Progenitor cell of endocrine pancreas (in vitro differentiated cells): ENCODE measurements around the gene KIRREL1. TPM values are rescaled to one million over a fixed set of nuclear protein-coding genes. Genes with fewer than 3 reads are reported as not detected.

Experiments
- DNase-seq: peaks from one replicate; pipeline ENCODE4 v3.0.0; 2021; ENCODE audit warnings: low spot score; ENCODE audit not compliant: unreplicated experiment
- H3K27ac Mint-ChIP-seq: 2 replicates; pipeline ENCODE4 v1.8.0; 2021; ENCODE audit warnings: mild to moderate bottlenecking, moderate library complexity, mixed read lengths
- H3K27me3 Mint-ChIP-seq: 2 replicates; pipeline ENCODE4 v1.8.0; 2021; ENCODE audit warnings: mixed read lengths
- H3K36me3 Mint-ChIP-seq: 2 replicates; pipeline ENCODE4 v1.8.0; 2022; ENCODE audit warnings: mixed read lengths; ENCODE audit not compliant: insufficient read depth
- H3K4me1 Mint-ChIP-seq: 2 replicates; pipeline ENCODE4 v1.8.0; 2021; ENCODE audit warnings: low read depth, mixed read lengths
- H3K4me3 Mint-ChIP-seq: 2 replicates; pipeline ENCODE4 v1.8.0; 2021; ENCODE audit warnings: low read depth, mild to moderate bottlenecking, moderate library complexity, mixed read lengths
- H3K9me3 Mint-ChIP-seq: 2 replicates; pipeline ENCODE4 v1.8.0; 2021; ENCODE audit warnings: low read depth, mixed read lengths
- total RNA-seq: library from RNA; stranded (reverse); gene quantifications from 2 replicates; pipeline ENCODE4 v1.2.1, GENCODE V29; 2021
- TF ChIP-seq, protein P1 (sequence below): fragments of 200-600 bp; sonication (generic); IDR thresholded peaks from one replicate; pipeline ENCODE4 v1.5.0; 2021; ENCODE audit warnings: antibody characterized with exemption, mild to moderate bottlenecking; ENCODE audit not compliant: unreplicated experiment

The KIRREL1 gene
- total RNA-seq, 1 donor from 2014 or later: 43.8 TPM

DNA sequence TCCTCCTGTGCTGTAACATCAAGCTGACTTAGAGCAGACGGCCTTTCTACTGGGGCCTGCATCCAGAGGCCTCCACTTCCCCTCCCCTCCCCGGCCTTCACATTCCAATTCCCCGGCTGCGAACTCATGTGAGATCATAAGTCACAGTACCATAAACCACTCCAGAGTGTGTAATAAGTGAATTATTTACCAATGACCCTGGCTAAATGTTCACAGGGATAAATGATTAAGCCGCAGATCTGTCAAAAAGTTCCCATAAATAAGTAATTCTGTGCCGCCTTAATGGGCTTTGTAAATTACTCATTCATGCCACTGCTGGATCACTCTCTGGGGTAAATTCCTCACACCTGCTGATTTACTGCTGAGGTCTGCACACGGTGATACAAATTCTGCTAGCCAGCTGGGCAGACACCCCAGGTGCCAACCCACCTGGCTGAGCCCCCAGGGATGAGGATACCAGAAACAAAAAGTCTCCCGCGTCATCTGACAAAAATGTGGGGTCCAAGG lies 27.4 kb upstream of the KIRREL1 start:
- Mint-ChIP-seq H3K27me3 (no peaks in the 10 kb centered on the region), H3K4me1 (peaks cover 25% of the 10 kb centered on the region), H3K36me3 (no peaks in the 10 kb centered on the region), H3K4me3 (no peak overlapping the region), H3K9me3 (no peaks in the 10 kb centered on the region), H3K27ac (peak overlapping the region; percentile 80)
- DNase-seq: no peak
- TF ChIP-seq, protein P1, sequence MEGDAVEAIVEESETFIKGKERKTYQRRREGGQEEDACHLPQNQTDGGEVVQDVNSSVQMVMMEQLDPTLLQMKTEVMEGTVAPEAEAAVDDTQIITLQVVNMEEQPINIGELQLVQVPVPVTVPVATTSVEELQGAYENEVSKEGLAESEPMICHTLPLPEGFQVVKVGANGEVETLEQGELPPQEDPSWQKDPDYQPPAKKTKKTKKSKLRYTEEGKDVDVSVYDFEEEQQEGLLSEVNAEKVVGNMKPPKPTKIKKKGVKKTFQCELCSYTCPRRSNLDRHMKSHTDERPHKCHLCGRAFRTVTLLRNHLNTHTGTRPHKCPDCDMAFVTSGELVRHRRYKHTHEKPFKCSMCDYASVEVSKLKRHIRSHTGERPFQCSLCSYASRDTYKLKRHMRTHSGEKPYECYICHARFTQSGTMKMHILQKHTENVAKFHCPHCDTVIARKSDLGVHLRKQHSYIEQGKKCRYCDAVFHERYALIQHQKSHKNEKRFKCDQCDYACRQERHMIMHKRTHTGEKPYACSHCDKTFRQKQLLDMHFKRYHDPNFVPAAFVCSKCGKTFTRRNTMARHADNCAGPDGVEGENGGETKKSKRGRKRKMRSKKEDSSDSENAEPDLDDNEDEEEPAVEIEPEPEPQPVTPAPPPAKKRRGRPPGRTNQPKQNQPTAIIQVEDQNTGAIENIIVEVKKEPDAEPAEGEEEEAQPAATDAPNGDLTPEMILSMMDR: no peak

- Mint-ChIP-seq H3K36me3 (no peaks in the 10 kb centered on the region), H3K27me3 (no peaks in the 10 kb centered on the region)
These were observed 26.2 kb upstream of the KIRREL1 start for GRCh38 chr1:157967205-157967604.

GRCh38 chr1:157968508-157968907 lies 24.9 kb upstream of the KIRREL1 start:
- Mint-ChIP-seq H3K27ac (no peak overlapping the region), H3K4me3 (no peak overlapping the region), H3K36me3 (no peaks in the 10 kb centered on the region), H3K27me3 (no peaks in the 10 kb centered on the region), H3K4me1 (peaks cover 21% of the 10 kb centered on the region), H3K9me3 (peaks cover 7% of the 10 kb centered on the region)
- no peak for DNase-seq
- TF ChIP-seq, protein P1: no peak

More at GRCh38 chr1:157967205-157967604, 26.2 kb upstream of the KIRREL1 start:
- TF ChIP-seq, protein P1: no peak
- Mint-ChIP-seq H3K4me1 (peaks cover 24% of the 10 kb centered on the region), H3K9me3 (peaks cover 4% of the 10 kb centered on the region), H3K4me3 (no peak overlapping the region), H3K27ac (no peak overlapping the region)
- no peak for DNase-seq

DNA sequence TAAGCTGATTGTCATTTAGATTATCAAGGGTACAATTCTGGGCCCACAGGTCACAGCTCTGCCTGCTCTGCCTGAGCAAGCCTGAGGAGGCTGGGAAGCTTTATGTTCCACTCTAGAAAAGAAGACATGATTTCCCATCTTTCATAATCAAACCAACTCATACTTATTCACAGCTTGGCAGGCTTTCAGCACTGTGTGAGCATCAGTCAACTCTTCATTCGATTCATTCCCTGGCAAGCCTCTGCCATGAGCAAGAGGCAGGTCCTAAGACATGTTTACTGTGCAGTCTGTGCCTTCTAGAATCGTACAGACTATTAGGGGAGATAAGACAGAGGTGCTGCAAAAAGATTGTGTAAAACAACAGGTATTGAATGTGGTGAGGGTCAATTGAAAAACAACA lies 24.5 kb upstream of the KIRREL1 start:
- no peak overlapping the region for H3K4me3 Mint-ChIP-seq
- peaks cover 7% of the 10 kb centered on the region for H3K9me3 Mint-ChIP-seq
- peaks cover 20% of the 10 kb centered on the region for H3K4me1 Mint-ChIP-seq
- TF ChIP-seq, protein P1: no peak
- no peaks in the 10 kb centered on the region for H3K27me3 Mint-ChIP-seq
- DNase-seq: no peak
- H3K36me3 Mint-ChIP-seq: no peaks in the 10 kb centered on the region
- H3K27ac Mint-ChIP-seq: peak overlapping the region; percentile 26

DNA sequence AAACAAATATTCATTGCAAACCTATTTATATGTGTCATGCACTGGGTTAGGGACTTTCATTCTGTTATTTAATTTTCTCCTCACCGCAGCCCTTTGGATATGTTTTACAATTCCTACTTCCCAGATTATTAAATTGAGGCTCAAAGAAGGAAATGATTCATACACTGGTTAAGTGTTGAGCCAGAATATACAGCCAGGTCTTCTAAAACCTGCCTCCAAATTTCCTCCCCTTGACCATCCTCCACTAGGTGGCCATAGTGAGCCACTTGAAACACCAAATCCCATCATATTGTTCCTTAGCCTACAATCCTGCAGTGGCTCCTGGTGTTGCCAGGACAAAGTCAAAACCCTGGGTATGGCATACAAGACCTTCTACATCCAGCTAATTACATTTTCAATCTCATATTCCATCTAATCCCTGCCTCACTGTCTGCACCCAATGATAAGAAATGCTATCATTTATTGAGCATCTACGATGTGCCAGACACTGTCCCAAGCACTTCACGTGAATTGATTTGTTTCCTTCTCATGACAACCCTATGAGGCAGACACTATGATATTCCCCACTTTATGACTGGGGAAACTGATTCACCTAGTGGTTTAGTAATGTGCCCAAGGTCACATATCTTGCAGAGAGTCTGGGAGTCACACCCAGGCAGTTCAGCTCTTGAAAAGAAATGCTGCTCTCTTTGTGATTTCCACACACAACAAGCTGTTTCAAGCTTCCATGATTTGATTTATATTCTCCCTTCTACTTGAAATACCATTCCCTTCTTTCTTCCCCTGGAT lies 23.6 kb upstream of the KIRREL1 start:
- Mint-ChIP-seq H3K4me1 (peaks cover 20% of the 10 kb centered on the region), H3K27ac (no peak overlapping the region), H3K4me3 (no peak overlapping the region), H3K36me3 (no peaks in the 10 kb centered on the region), H3K9me3 (peaks cover 7% of the 10 kb centered on the region), H3K27me3 (no peaks in the 10 kb centered on the region)
- TF ChIP-seq, protein P1: peak; percentile 79
- DNase-seq: peak; percentile 32
